ENCODE results near the gene PLEKHG1.

The PLEKHG1 gene

GRCh38 chr6:150625927-150626326 is 26.2 kb downstream of the PLEKHG1 start:
- DNase-seq (ENCODE audit: low spot score) = no peak
- TF ChIP-seq CTCF (IDR thresholded peaks at IDR 0.05; ENCODE audit: extremely low read depth, insufficient read depth, missing control alignments) = no peak
- in situ Hi-C loops (cut with MboI; ENCODE audit: low pct_unique_long_range_greater_than_20kb, low sequenced_read_pairs, unreplicated experiment) = no loop called here

- in situ Hi-C loops (cut with MboI; ENCODE audit: low pct_unique_long_range_greater_than_20kb, low sequenced_read_pairs, unreplicated experiment) = no loop called here
- TF ChIP-seq CTCF (IDR thresholded peaks at IDR 0.05; ENCODE audit: extremely low read depth, insufficient read depth, missing control alignments) = no peak
- DNase-seq (ENCODE audit: low spot score) = no peak
Measured at GRCh38 chr6:150627154-150627553, 27.5 kb downstream of the PLEKHG1 start.

- in situ Hi-C loops (cut with MboI; ENCODE audit: low pct_unique_long_range_greater_than_20kb, low sequenced_read_pairs, unreplicated experiment) = no loop called here
- no peak for DNase-seq (ENCODE audit: low spot score)
- TF ChIP-seq CTCF (IDR thresholded peaks at IDR 0.05; ENCODE audit: extremely low read depth, insufficient read depth, missing control alignments) = no peak
Measured at GRCh38 chr6:150627585-150628025, 27.9 kb downstream of the PLEKHG1 start.

- no peak for TF ChIP-seq CTCF (IDR thresholded peaks at IDR 0.05; ENCODE audit: extremely low read depth, insufficient read depth, missing control alignments)
- in situ Hi-C loops (cut with MboI; ENCODE audit: low pct_unique_long_range_greater_than_20kb, low sequenced_read_pairs, unreplicated experiment) = no loop called here
Measured at GRCh38 chr6:150628908-150629307, 29.2 kb downstream of the PLEKHG1 start.

GRCh38 chr6:150631283-150631983 is 31.7 kb downstream of the PLEKHG1 start:
- no peak for DNase-seq (ENCODE audit: low spot score)
- no peak for TF ChIP-seq CTCF (IDR thresholded peaks at IDR 0.05; ENCODE audit: extremely low read depth, insufficient read depth, missing control alignments)
- in situ Hi-C loops (cut with MboI; ENCODE audit: low pct_unique_long_range_greater_than_20kb, low sequenced_read_pairs, unreplicated experiment) = no loop called here

More at GRCh38 chr6:150628908-150629307, 29.2 kb downstream of the PLEKHG1 start:
- DNase-seq (ENCODE audit: low spot score) = no peak

GRCh38 chr6:150631984-150632642 is 32.4 kb downstream of the PLEKHG1 start:
- in situ Hi-C loops (cut with MboI; ENCODE audit: low pct_unique_long_range_greater_than_20kb, low sequenced_read_pairs, unreplicated experiment) = no loop called here
- TF ChIP-seq CTCF (IDR thresholded peaks at IDR 0.05; ENCODE audit: extremely low read depth, insufficient read depth, missing control alignments) = no peak
- DNase-seq (ENCODE audit: low spot score) = no peak
